H9 (cell line): Measurements from ENCODE around the gene ZDHHC13. TPM values are rescaled to one million over a fixed set of nuclear protein-coding genes. Genes with fewer than 3 reads are reported as not detected.
A peak's percentile ranks its signal among the peaks of the same experiment; 100 is the strongest.

Experiments
- DNase-seq: peaks from one replicate; pipeline ENCODE4 v3.0.0-alpha.2; 2017
- H2AFZ ChIP-seq: one replicate; pipeline ENCODE4 v1.6.1; 2013; ENCODE audit warnings: mild to moderate bottlenecking, low read length, control low read depth, moderate library complexity
- H2AK5ac ChIP-seq: 2 replicates; pipeline ENCODE4 v1.6.1; 2013; ENCODE audit warnings: low read length, control low read depth, mixed read lengths; ENCODE audit not compliant: insufficient read length
- H2BK120ac ChIP-seq: one replicate; pipeline ENCODE4 v1.6.1; 2013; ENCODE audit warnings: low read depth, mild to moderate bottlenecking, low read length, control low read depth, inconsistent platforms; ENCODE audit not compliant: poor library complexity, severe bottlenecking
- H2BK12ac ChIP-seq: 2 replicates; pipeline ENCODE4 v1.6.1; 2013; ENCODE audit warnings: low read length, control low read depth, mixed read lengths, low read depth; ENCODE audit not compliant: insufficient read length
- H2BK15ac ChIP-seq: 2 replicates; pipeline ENCODE4 v1.6.1; 2013; ENCODE audit warnings: low read depth, low read length, control low read depth
- H2BK20ac ChIP-seq: one replicate; pipeline ENCODE4 v1.6.1; 2013; ENCODE audit warnings: low read depth, mild to moderate bottlenecking, low read length, control low read depth, inconsistent platforms; ENCODE audit not compliant: poor library complexity, severe bottlenecking
- H2BK5ac ChIP-seq: 2 replicates; pipeline ENCODE4 v1.6.1; 2013; ENCODE audit warnings: low read length, control low read depth, mixed read lengths; ENCODE audit not compliant: insufficient read length
- H3K14ac ChIP-seq: 2 replicates; pipeline ENCODE4 v1.6.1; 2013; ENCODE audit warnings: low read length, control low read depth; ENCODE audit not compliant: insufficient read depth
- H3K18ac ChIP-seq: 2 replicates; pipeline ENCODE4 v1.6.1; 2013; ENCODE audit warnings: low read depth, mild to moderate bottlenecking, mixed read lengths, low read length, control low read depth; ENCODE audit not compliant: insufficient read length
- H3K23ac ChIP-seq: 2 replicates; pipeline ENCODE4 v1.6.1; 2013; ENCODE audit warnings: low read length, control low read depth, mixed read lengths, low read depth; ENCODE audit not compliant: insufficient read length
- H3K23me2 ChIP-seq: 2 replicates; pipeline ENCODE4 v1.6.1; 2013; ENCODE audit warnings: low read depth, mild to moderate bottlenecking, mixed read lengths, low read length, control low read depth; ENCODE audit not compliant: insufficient read length, poor library complexity, severe bottlenecking
- H3K27ac ChIP-seq: 2 replicates; pipeline ENCODE4 v1.5.1; 2013; ENCODE audit warnings: low read length, control low read depth, mixed read lengths, low read depth; ENCODE audit not compliant: insufficient read length
- H3K27me3 ChIP-seq: 2 replicates; pipeline ENCODE4 v1.6.1; 2013; ENCODE audit warnings: low read length, control low read depth, inconsistent platforms; ENCODE audit not compliant: insufficient read depth
- H3K4ac ChIP-seq: 2 replicates; pipeline ENCODE4 v1.6.1; 2013; ENCODE audit warnings: low read depth, mild to moderate bottlenecking, control low read depth, inconsistent platforms, low read length, moderate library complexity
- H3K4me1 ChIP-seq: 2 replicates; pipeline ENCODE4 v1.6.1; 2013; ENCODE audit warnings: low read length, control low read depth, inconsistent platforms; ENCODE audit not compliant: insufficient read depth
- H3K4me2 ChIP-seq: 2 replicates; pipeline ENCODE4 v1.6.1; 2013; ENCODE audit warnings: low read length, control low read depth, mixed read lengths; ENCODE audit not compliant: insufficient read length, insufficient read depth
- H3K56ac ChIP-seq: 2 replicates; pipeline ENCODE4 v1.6.1; 2013; ENCODE audit warnings: low read depth, mild to moderate bottlenecking, mixed read lengths, low read length, control low read depth; ENCODE audit not compliant: insufficient read length
- H3K79me1 ChIP-seq: 2 replicates; pipeline ENCODE4 v1.6.1; 2013; ENCODE audit warnings: low read depth, mild to moderate bottlenecking, moderate library complexity, low read length, control low read depth, inconsistent platforms; ENCODE audit not compliant: insufficient read depth, poor library complexity, severe bottlenecking
- H3K79me2 ChIP-seq: 2 replicates; pipeline ENCODE4 v1.6.1; 2013; ENCODE audit warnings: low read length, control low read depth, inconsistent platforms; ENCODE audit not compliant: insufficient read depth
- H3K9ac ChIP-seq: 2 replicates; pipeline ENCODE4 v1.6.1; 2013; ENCODE audit warnings: low read length, control low read depth, mixed read lengths; ENCODE audit not compliant: insufficient read length; ENCODE audit errors: extremely low read depth
- H3K9me3 ChIP-seq: one replicate; pipeline ENCODE4 v1.6.1; 2013; ENCODE audit warnings: low read depth, low read length, inconsistent platforms; ENCODE audit not compliant: control insufficient read depth
- H3T11ph ChIP-seq: one replicate; pipeline ENCODE4 v1.6.1; 2013; ENCODE audit warnings: mild to moderate bottlenecking, low read length, control low read depth, inconsistent platforms
- H4K20me1 ChIP-seq: one replicate; pipeline ENCODE4 v1.6.1; 2013; ENCODE audit not compliant: control insufficient read depth, insufficient read length, insufficient read depth
- H4K5ac ChIP-seq: 2 replicates; pipeline ENCODE4 v1.6.1; 2013; ENCODE audit warnings: low read depth, mild to moderate bottlenecking, mixed read lengths, low read length, control low read depth; ENCODE audit not compliant: insufficient read length
- H4K8ac ChIP-seq: replicated peaks from 2 replicates; pipeline ENCODE4 v1.6.1; 2013; ENCODE audit warnings: low read length, control low read depth, mixed read lengths, low read depth; ENCODE audit not compliant: insufficient read length
- H4K91ac ChIP-seq: 2 replicates; pipeline ENCODE4 v1.6.1; 2013; ENCODE audit warnings: low read depth, mild to moderate bottlenecking, moderate library complexity, mixed read lengths, low read length, control low read depth; ENCODE audit not compliant: insufficient read length
- H3K27ac Mint-ChIP-seq, 3 experiments: 2 replicates in 2 of 3; 3 replicates in 1 of 3; pipeline ENCODE4 v1.8.0; 2020 to 2021; ENCODE audit warnings: mixed read lengths in 3 of 3, mild to moderate bottlenecking in 1 of 3, moderate library complexity in 1 of 3
- H3K27me3 Mint-ChIP-seq: 2 replicates; pipeline ENCODE4 v1.8.0; 2021; ENCODE audit warnings: low read depth, mild to moderate bottlenecking, moderate library complexity, mixed read lengths
- H3K36me3 Mint-ChIP-seq, 3 experiments: 2 replicates in 2 of 3; 3 replicates in 1 of 3; pipeline ENCODE4 v1.8.0; 2020 to 2021; ENCODE audit warnings: low read depth in 3 of 3, mixed read lengths in 3 of 3; ENCODE audit not compliant: insufficient read depth in 1 of 3
- H3K4me1 Mint-ChIP-seq, 2 experiments: 2 replicates each; pipeline ENCODE4 v1.8.0; 2020; ENCODE audit warnings: mixed read lengths in 2 of 2
- H3K4me3 Mint-ChIP-seq, 2 experiments: 2 replicates in 1 of 2; 3 replicates in 1 of 2; pipeline ENCODE4 v1.8.0; 2020 to 2021; ENCODE audit warnings: mild to moderate bottlenecking in 2 of 2, mixed read lengths in 2 of 2, moderate library complexity in 1 of 2
- H3K9me3 Mint-ChIP-seq, 2 experiments: 2 replicates in 1 of 2; 3 replicates in 1 of 2; pipeline ENCODE4 v1.8.0; 2020; ENCODE audit warnings: mild to moderate bottlenecking in 2 of 2, mixed read lengths in 2 of 2, moderate library complexity in 1 of 2
- WGBS: extraction: QIAGEN DNeasy Blood & Tissue Kit; methylation state at CpG from one replicate; pipeline ENCODE4 v1.1.7; 2013; ENCODE audit warnings: missing lambda C conversion rate, low lambda C conversion rate, mixed read lengths; ENCODE audit not compliant: insufficient read length; ENCODE audit errors: extremely low coverage; 5-methylcytosine and 5-hydroxymethylcytosine counted together
- total RNA-seq: library from RNA; stranded (reverse); gene quantifications from 2 replicates; pipeline ENCODE4 v1.2.1, GENCODE V29; 2021
- TF ChIP-seq, protein P1 (sequence below): fragments of 200-600 bp; sonication (generic); conservative IDR thresholded peaks from 3 replicates; pipeline ENCODE4 v1.8.0; 2021; ENCODE audit warnings: antibody characterized with exemption, mild to moderate bottlenecking

Gene ZDHHC13
- total RNA-seq, 1 experiment from 2014 or later: 20.9 TPM

DNA sequence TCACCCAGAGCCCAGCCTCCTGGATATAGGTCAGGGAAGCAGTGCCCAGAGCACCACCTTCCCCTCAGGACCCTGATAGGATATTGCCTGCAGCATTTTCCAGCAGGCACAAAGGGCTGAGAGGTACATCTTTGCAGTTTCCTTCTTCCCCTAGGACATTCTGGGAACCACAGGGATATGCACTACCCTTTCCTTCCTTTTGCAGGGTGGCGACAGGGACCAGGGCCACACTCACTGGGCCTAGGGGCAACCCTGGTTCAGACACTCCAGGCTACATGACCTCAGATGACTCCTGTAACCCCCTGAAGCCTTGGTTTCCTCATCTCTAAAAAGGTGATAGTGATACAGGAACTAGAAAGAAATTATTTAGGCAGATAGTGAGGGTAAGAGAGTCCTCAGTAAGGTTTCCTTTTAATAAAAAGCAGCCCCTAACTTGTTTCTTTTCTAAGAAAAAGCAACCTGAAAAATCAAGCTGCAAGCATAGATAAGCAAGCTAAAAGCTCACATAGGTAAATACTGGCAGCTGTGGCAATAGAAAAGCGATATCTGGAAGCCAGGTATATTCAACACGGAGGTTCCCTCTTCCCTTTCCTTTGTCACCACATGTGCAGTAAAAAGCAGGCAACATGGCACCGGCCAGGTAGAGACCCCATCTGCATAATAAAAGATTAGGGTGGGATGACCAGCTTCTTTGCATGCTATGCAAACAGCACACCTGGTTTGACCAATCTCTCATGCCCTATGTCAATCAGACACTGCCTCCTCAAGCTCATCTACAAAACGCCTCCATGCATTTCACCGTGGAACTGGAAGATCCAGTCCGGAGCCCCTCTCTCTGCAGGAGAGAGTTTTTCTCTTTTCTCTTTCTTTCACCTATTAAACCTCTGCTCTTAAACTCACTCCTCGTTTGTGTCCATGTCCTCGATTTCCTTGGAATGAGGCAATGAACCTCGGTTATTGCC is 43.2 kb upstream of the ZDHHC13 start:
- Histone ChIP-seq H4K91ac (peak overlapping the region; percentile 23), H3K4me2 (peak overlapping the region; percentile 22), H3K23ac (no peak overlapping the region), H2AK5ac (no peak overlapping the region), H2BK120ac (no peak overlapping the region), H3K23me2 (no peaks in the 10 kb centered on the region), H3K14ac (peak overlapping the region; percentile 32; the same call in 1 of the 2 replicates), H3T11ph (no peak overlapping the region), H3K27ac (no peak overlapping the region), H3K27me3 (no peaks in the 10 kb centered on the region), H3K79me2 (no peaks in the 10 kb centered on the region), H2BK5ac (no peak overlapping the region), H3K56ac (no peak overlapping the region), H4K20me1 (no peaks in the 10 kb centered on the region), H2BK12ac (peak overlapping the region; percentile 1), H3K79me1 (no peaks in the 10 kb centered on the region), H3K18ac (peak overlapping the region; percentile 78), H2BK20ac (no peak overlapping the region), H2BK15ac (no peak overlapping the region; the same call in 1 of the 2 replicates), H4K5ac (no peak overlapping the region), H3K4me1 (peaks cover 7% of the 10 kb centered on the region; the same call in 1 of the 2 replicates), H4K8ac (no peak overlapping the region), H3K9ac (no peak overlapping the region), H2AFZ (no peak overlapping the region), H3K4ac (peak overlapping the region; percentile 49; the same call in 1 of the 2 replicates), H3K9me3 (no peaks in the 10 kb centered on the region)
- peak; percentile 76 for DNase-seq
- H3K36me3 Mint-ChIP-seq: no peaks in the 10 kb centered on the region
- peak overlapping the region; percentile 41 to 78 (median 51); a peak in 6 of 7 replicates for H3K27ac Mint-ChIP-seq
- no peaks in the 10 kb centered on the region; the same call in 1 of the 2 replicates for H3K27me3 Mint-ChIP-seq
- TF ChIP-seq, protein P1, sequence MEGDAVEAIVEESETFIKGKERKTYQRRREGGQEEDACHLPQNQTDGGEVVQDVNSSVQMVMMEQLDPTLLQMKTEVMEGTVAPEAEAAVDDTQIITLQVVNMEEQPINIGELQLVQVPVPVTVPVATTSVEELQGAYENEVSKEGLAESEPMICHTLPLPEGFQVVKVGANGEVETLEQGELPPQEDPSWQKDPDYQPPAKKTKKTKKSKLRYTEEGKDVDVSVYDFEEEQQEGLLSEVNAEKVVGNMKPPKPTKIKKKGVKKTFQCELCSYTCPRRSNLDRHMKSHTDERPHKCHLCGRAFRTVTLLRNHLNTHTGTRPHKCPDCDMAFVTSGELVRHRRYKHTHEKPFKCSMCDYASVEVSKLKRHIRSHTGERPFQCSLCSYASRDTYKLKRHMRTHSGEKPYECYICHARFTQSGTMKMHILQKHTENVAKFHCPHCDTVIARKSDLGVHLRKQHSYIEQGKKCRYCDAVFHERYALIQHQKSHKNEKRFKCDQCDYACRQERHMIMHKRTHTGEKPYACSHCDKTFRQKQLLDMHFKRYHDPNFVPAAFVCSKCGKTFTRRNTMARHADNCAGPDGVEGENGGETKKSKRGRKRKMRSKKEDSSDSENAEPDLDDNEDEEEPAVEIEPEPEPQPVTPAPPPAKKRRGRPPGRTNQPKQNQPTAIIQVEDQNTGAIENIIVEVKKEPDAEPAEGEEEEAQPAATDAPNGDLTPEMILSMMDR: no peak
- WGBS: no CpG with 5 or more reads among the region's 10 CpGs
- peaks cover 27 to 35% of the 10 kb centered on the region in 2 experiments for H3K4me1 Mint-ChIP-seq
- no peaks in the 10 kb centered on the region; a peak in 1 of 5 replicates for H3K9me3 Mint-ChIP-seq
- peak overlapping the region in 1 of 2 experiments; percentile 41; a peak in 2 of 5 replicates for H3K4me3 Mint-ChIP-seq
